H1 (cell line): ENCODE data around the gene SPATA4. TPM values are rescaled to one million over a fixed set of nuclear protein-coding genes. Genes with fewer than 3 reads are reported as not detected.

Experiments
- CTCF ChIA-PET: fragments of 300-600 bp; sonication (Branson Sonifier 250); formaldehyde crosslinking; loops from one replicate; lab custom pipeline; 2021; ENCODE audit not compliant: partially characterized antibody; lab: Charles Lee
- POLR2A ChIA-PET: fragments of 300-600 bp; sonication (Branson Sonifier 250); formaldehyde crosslinking; loops from one replicate; lab custom pipeline; 2021; ENCODE audit warnings: inconsistent platforms; ENCODE audit not compliant: partially characterized antibody; lab: Charles Lee
- DNase-seq, 2 experiments: peaks; one replicate each; pipeline versions ENCODE4 v3.0.0 to v3.0.0-alpha.2; 2010 to 2022; ENCODE audit warnings: low spot score in 2 of 2, low read depth in 1 of 2, mixed read lengths in 1 of 2
- FAIRE-seq: peaks from 2 replicates; lab custom pipeline; 2011; peaks lifted over from hg19 to GRCh38; lab: Jason Lieb, UNC
- H2AFZ ChIP-seq: 2 replicates; pipeline ENCODE4 v1.8.1; 2012; ENCODE audit warnings: low read length, inconsistent platforms
- H2AK5ac ChIP-seq: 2 replicates; pipeline ENCODE4 v1.6.1; 2013; ENCODE audit warnings: low read depth, low read length
- H2BK120ac ChIP-seq: replicated peaks from 2 replicates; pipeline ENCODE3; 2013; ENCODE audit warnings: low read depth, low read length, inconsistent platforms
- H2BK12ac ChIP-seq: 2 replicates; pipeline ENCODE4 v1.6.1; 2013; ENCODE audit warnings: low read depth, low read length
- H2BK15ac ChIP-seq: 2 replicates; pipeline ENCODE4 v1.6.1; 2013; ENCODE audit warnings: low read length
- H2BK20ac ChIP-seq: 2 replicates; pipeline ENCODE4 v1.6.1; 2013; ENCODE audit warnings: low read length
- H2BK5ac ChIP-seq: 2 replicates; pipeline ENCODE4 v1.6.1; 2013; ENCODE audit warnings: low read depth, low read length
- H3K14ac ChIP-seq: 2 replicates; pipeline ENCODE4 v1.6.1; 2013; ENCODE audit warnings: inconsistent platforms; ENCODE audit not compliant: insufficient read length
- H3K18ac ChIP-seq: 2 replicates; pipeline ENCODE4 v1.6.1; 2013; ENCODE audit warnings: low read length; ENCODE audit errors: extremely low read depth
- H3K23ac ChIP-seq: 2 replicates; pipeline ENCODE4 v1.6.1; 2013; ENCODE audit warnings: inconsistent platforms; ENCODE audit not compliant: insufficient read length
- H3K23me2 ChIP-seq: 2 replicates; pipeline ENCODE4 v1.6.1; 2013; ENCODE audit warnings: low read depth, low read length
- H3K27ac ChIP-seq: 2 replicates; pipeline ENCODE4 v1.6.1; 2011; ENCODE audit warnings: low read depth, low read length, inconsistent platforms
- H3K27me3 ChIP-seq, 4 experiments: replicated peaks in 1 of 4; 1 replicate in 1 of 4; 2 replicates in 3 of 4; pipeline versions ENCODE4 v1.6.1 to v1.8.1; 2011 to 2013; ENCODE audit warnings: low read length in 3 of 4, mild to moderate bottlenecking in 3 of 4, inconsistent platforms in 2 of 4, mixed read lengths in 2 of 4, moderate library complexity in 1 of 4; ENCODE audit not compliant: control insufficient read depth in 3 of 4, insufficient read depth in 3 of 4; ENCODE audit errors: extremely low read depth in 1 of 4
- H3K36me3 ChIP-seq, 4 experiments: 2 replicates each; pipeline versions ENCODE4 v1.6.1 to v1.8.1; 2011 to 2013; ENCODE audit warnings: mild to moderate bottlenecking in 4 of 4, low read length in 3 of 4, moderate library complexity in 2 of 4, control low read depth in 1 of 4, inconsistent platforms in 1 of 4; ENCODE audit not compliant: insufficient read depth in 4 of 4, control insufficient read depth in 2 of 4
- H3K4ac ChIP-seq: replicated peaks from 2 replicates; pipeline ENCODE3; 2013; ENCODE audit warnings: low read length, low read depth, mixed read lengths, inconsistent platforms; ENCODE audit not compliant: insufficient read length
- H3K4me1 ChIP-seq, 4 experiments: replicated peaks in 1 of 4; 1 replicate in 1 of 4; 2 replicates in 3 of 4; pipeline versions ENCODE4 v1.6.1 to v1.8.1; 2011 to 2013; ENCODE audit warnings: low read length in 3 of 4, inconsistent platforms in 2 of 4, mixed read lengths in 1 of 4; ENCODE audit not compliant: insufficient read depth in 4 of 4, control insufficient read depth in 3 of 4
- H3K4me2 ChIP-seq, 2 experiments: 2 replicates each; pipeline versions ENCODE4 v1.6.1 to v1.8.1; 2011 to 2013; ENCODE audit warnings: low read depth in 2 of 2, low read length in 2 of 2, control low read depth in 1 of 2, inconsistent platforms in 1 of 2, mild to moderate bottlenecking in 1 of 2; ENCODE audit not compliant: insufficient read depth in 1 of 2
- H3K4me3 ChIP-seq, 4 experiments: fragments of 200-600, 300-600 bp in 1 of 4; sonication (generic), shearing (Covaris generic), sonication (Bioruptor Twin) in 1 of 4; 2 replicates each; pipeline versions ENCODE4 v1.5.1 to v1.8.1; 2011 to 2016; ENCODE audit warnings: low read length in 4 of 4, low read depth in 3 of 4, control low read depth in 2 of 4, inconsistent platforms in 2 of 4, mild to moderate bottlenecking in 2 of 4, mixed read lengths in 1 of 4, moderate library complexity in 1 of 4; ENCODE audit not compliant: insufficient read depth in 2 of 4; ENCODE audit errors: extremely low read depth in 1 of 4
- H3K56ac ChIP-seq: replicated peaks from 2 replicates; pipeline ENCODE3; 2013; ENCODE audit warnings: low read depth, mild to moderate bottlenecking, mixed read lengths, low read length, inconsistent platforms; ENCODE audit not compliant: insufficient read length
- H3K79me1 ChIP-seq: 2 replicates; pipeline ENCODE4 v1.6.1; 2013; ENCODE audit warnings: low read depth, low read length, control low read depth
- H3K79me2 ChIP-seq, 2 experiments: 2 replicates each; pipeline versions ENCODE4 v1.6.1 to v1.8.1; 2012 to 2013; ENCODE audit warnings: low read length in 2 of 2, mild to moderate bottlenecking in 2 of 2, inconsistent platforms in 1 of 2; ENCODE audit not compliant: insufficient read depth in 2 of 2, control insufficient read depth in 1 of 2
- H3K9ac ChIP-seq, 4 experiments: replicated peaks in 1 of 4; 1 replicate in 1 of 4; 2 replicates in 3 of 4; pipeline versions ENCODE4 v1.6.1 to v1.8.1; 2011 to 2013; ENCODE audit warnings: low read depth in 3 of 4, low read length in 3 of 4, control low read depth in 2 of 4, mild to moderate bottlenecking in 2 of 4, moderate library complexity in 2 of 4, inconsistent platforms in 1 of 4; ENCODE audit errors: extremely low read depth in 1 of 4
- H3K9me3 ChIP-seq, 2 experiments: 2 replicates each; pipeline versions ENCODE4 v1.6.1 to v1.8.1; 2012 to 2013; ENCODE audit warnings: mild to moderate bottlenecking in 2 of 2, moderate library complexity in 2 of 2, control low read depth in 1 of 2, inconsistent platforms in 1 of 2, low read depth in 1 of 2, low read length in 1 of 2, mixed read lengths in 1 of 2; ENCODE audit not compliant: insufficient read depth in 2 of 2
- H4K20me1 ChIP-seq, 2 experiments: replicated peaks in 1 of 2; 2 replicates each; pipeline versions ENCODE3 to v1.8.1; 2011 to 2013; ENCODE audit warnings: inconsistent platforms in 2 of 2, low read length in 2 of 2, mild to moderate bottlenecking in 1 of 2; ENCODE audit not compliant: insufficient read depth in 2 of 2, control insufficient read depth in 1 of 2
- H4K5ac ChIP-seq: 2 replicates; pipeline ENCODE4 v1.6.1; 2013; ENCODE audit warnings: low read length, low read depth, mixed read lengths, inconsistent platforms; ENCODE audit not compliant: insufficient read length
- H4K8ac ChIP-seq: 2 replicates; pipeline ENCODE4 v1.8.0; 2013; ENCODE audit warnings: mild to moderate bottlenecking, moderate library complexity, low read length, inconsistent platforms; ENCODE audit not compliant: insufficient read depth; ENCODE audit errors: extremely low read depth
- H4K91ac ChIP-seq: replicated peaks from 2 replicates; pipeline ENCODE3; 2013; ENCODE audit warnings: low read length, mixed read lengths, inconsistent platforms; ENCODE audit not compliant: insufficient read length
- ASH2L ChIP-seq: fragments of 200-600, 300-600 bp; sonication (generic); IDR thresholded peaks from one replicate; pipeline ENCODE4 v1.7.1; 2017; ENCODE audit warnings: low read length
- BCL11A ChIP-seq, 2 experiments: IDR thresholded peaks; one replicate each; pipeline ENCODE4 v1.6.1; 2011; ENCODE audit warnings: low read depth in 2 of 2, low read length in 2 of 2, mild to moderate bottlenecking in 2 of 2
- BRCA1 ChIP-seq: IDR thresholded peaks from 2 replicates; pipeline ENCODE4 v1.6.1; 2012; ENCODE audit warnings: low read depth, low read length, improper control_type of control experiment
- CHD2 ChIP-seq: IDR thresholded peaks from 2 replicates; pipeline ENCODE4 v1.6.1; 2012; ENCODE audit warnings: low read length, improper control_type of control experiment
- EZH2 ChIP-seq: fragments of 200-600 bp; sonication (generic); IDR thresholded peaks from 2 replicates; pipeline ENCODE4 v1.7.1; 2012; ENCODE audit warnings: low read depth, mild to moderate bottlenecking, moderate library complexity, low read length, inconsistent platforms; ENCODE audit not compliant: severe bottlenecking
- KDM4A ChIP-seq: IDR thresholded peaks from one replicate; pipeline ENCODE4 v1.7.1; 2012; ENCODE audit warnings: low read depth, mild to moderate bottlenecking, moderate library complexity, low read length, inconsistent platforms; ENCODE audit not compliant: severe bottlenecking
- RNF2 ChIP-seq: fragments of 200-900, 300-1000 bp; sonication (generic); IDR thresholded peaks from 2 replicates; pipeline ENCODE4 v1.7.1; 2016; ENCODE audit warnings: borderline replicate concordance, low read depth, mild to moderate bottlenecking, antibody characterized with exemption, low read length; ENCODE audit not compliant: poor library complexity, severe bottlenecking; ENCODE audit errors: missing control alignments
- SP4 ChIP-seq: IDR thresholded peaks from 2 replicates; pipeline ENCODE4 v1.6.1; 2012; ENCODE audit warnings: low read length, inconsistent platforms
- TCF12 ChIP-seq: IDR thresholded peaks from 2 replicates; pipeline ENCODE4 v1.6.1; 2011; ENCODE audit warnings: low read depth, mild to moderate bottlenecking, low read length
- TEAD4 ChIP-seq: IDR thresholded peaks from 2 replicates; pipeline ENCODE4 v1.6.1; 2012; ENCODE audit warnings: low read depth, low read length, inconsistent platforms, mixed read lengths
- WGBS, 2 experiments: shearing (Covaris generic) in 1 of 2; methylation state at CpG; one replicate each; pipeline versions ENCODE4 v1.1.6 to v1.1.7; 2013 to 2015; ENCODE audit warnings: low lambda C conversion rate in 2 of 2, mixed read lengths in 2 of 2, inconsistent platforms in 1 of 2, low coverage in 1 of 2, missing lambda C conversion rate in 1 of 2; ENCODE audit not compliant: insufficient replicate concordance in 2 of 2, insufficient coverage in 1 of 2, insufficient read length in 1 of 2; ENCODE audit errors: extremely low coverage in 1 of 2, missing lambda C conversion rate in 1 of 2; 5-methylcytosine and 5-hydroxymethylcytosine counted together
- polyA plus RNA-seq, 7 experiments: library from polyadenylated mRNA; depleted of rRNA in 3 of 7; stranded (reverse) in 5 of 7; unstranded in 2 of 7; fragments of >200 nt in 5 of 7; fragments of 200-250 nt in 2 of 7; gene quantifications; 1 replicate in 5 of 7; 2 replicates in 1 of 7; 4 replicates in 1 of 7; pipeline versions ENCODE4 v1.2.1 to v1.2.3, GENCODE V29; 2011 to 2013; ENCODE audit warnings: missing spikeins in 2 of 7, mixed read lengths in 2 of 7
- total RNA-seq: library from RNA; stranded (reverse); fragmentation: NEBNext Ultra II Directional; extraction: Animal tissue kit (Norgen Biotek cat#: 25700); gene quantifications from 2 replicates; pipeline ENCODE4 v1.2.1, GENCODE V29; 2021
- TF ChIP-seq, protein P1 (sequence below): IDR thresholded peaks from 2 replicates; pipeline ENCODE4 v1.6.1; 2011; ENCODE audit warnings: low read depth, mild to moderate bottlenecking, low read length; ENCODE audit not compliant: insufficient read depth

SPATA4 gene
- total and polyA plus RNA-seq, 2 of the 8 experiments (the other 6 are each of a cell fraction or from before 2014, with no cell fraction given) = not detected

DNA sequence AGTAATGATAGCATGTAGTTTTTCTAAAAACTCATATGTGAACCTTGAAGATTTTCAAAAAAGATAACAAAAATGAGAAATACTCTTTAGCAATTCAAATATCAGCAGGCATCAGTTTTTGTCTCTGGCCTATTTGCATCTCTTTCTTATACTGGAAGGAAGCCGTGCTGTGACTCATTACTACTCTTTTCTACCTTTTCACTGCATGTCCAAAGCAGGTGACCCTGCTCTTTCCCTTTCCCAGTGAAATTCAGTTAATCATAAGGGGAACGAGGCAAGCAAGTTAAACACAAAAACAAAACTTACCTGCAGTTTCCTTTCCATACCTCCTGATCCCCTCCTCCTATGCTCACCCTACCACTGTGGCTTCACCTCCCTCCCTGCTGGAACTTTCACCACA lies 9.3 kb downstream of the SPATA4 start:
- H3K27ac ChIP-seq = peak overlapping the region; percentile 60; the same call in 1 of the 2 replicates
- H2BK12ac ChIP-seq = no peak overlapping the region
- ChIA-PET CTCF (no interaction called here), POLR2A (no interaction called here)
- no peak overlapping the region for H3K56ac ChIP-seq
- no peak overlapping the region for H4K91ac ChIP-seq
- H2BK120ac ChIP-seq = no peak overlapping the region
- FAIRE-seq = peak; percentile 48
- H3K27me3 ChIP-seq = no peaks in the 10 kb centered on the region
- H3K79me2 ChIP-seq = no peaks in the 10 kb centered on the region
- no peaks in the 10 kb centered on the region for H4K20me1 ChIP-seq
- H3K23ac ChIP-seq = no peak overlapping the region
- no peaks in the 10 kb centered on the region for H3K79me1 ChIP-seq
- H3K4ac ChIP-seq = no peak overlapping the region
- H3K18ac ChIP-seq = no peak overlapping the region
- peak overlapping the region; percentile 28 to 44 for H3K4me2 ChIP-seq
- no peak overlapping the region for H2BK5ac ChIP-seq
- 0 out of 2 replicates have a peak overlapping the region, but pooled peaks have one; percentile 55 for H2AFZ ChIP-seq
- H3K36me3 ChIP-seq = no peaks in the 10 kb centered on the region
- H3K23me2 ChIP-seq = no peaks in the 10 kb centered on the region
- TF ChIP-seq CHD2 (no peak), BRCA1 (no peak), RNF2 (no peak), SP4 (no peak), BCL11A (IDR thresholded peaks at IDR 0.05; ENCODE audit: low read depth in 2 of 2, low read length in 2 of 2) (no peak), KDM4A (no peak), EZH2 (no peak), TEAD4 (no peak), ASH2L (no peak), TCF12 (no peak)
- TF ChIP-seq, protein P1, sequence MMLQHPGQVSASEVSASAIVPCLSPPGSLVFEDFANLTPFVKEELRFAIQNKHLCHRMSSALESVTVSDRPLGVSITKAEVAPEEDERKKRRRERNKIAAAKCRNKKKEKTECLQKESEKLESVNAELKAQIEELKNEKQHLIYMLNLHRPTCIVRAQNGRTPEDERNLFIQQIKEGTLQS = no peak
- H3K14ac ChIP-seq = no peak overlapping the region
- no peak for DNase-seq
- peaks cover 2 to 12% (median 7%) of the 10 kb centered on the region in 4 experiments; a peak in 4 of 7 replicates for H3K4me1 ChIP-seq
- H4K8ac ChIP-seq = no peak overlapping the region
- peak overlapping the region; percentile 41 for H4K5ac ChIP-seq
- H2BK15ac ChIP-seq = no peak overlapping the region
- H3K4me3 ChIP-seq = peak overlapping the region in 2 of 4 experiments; percentile 12 to 30; a peak in 1 of 8 replicates
- H3K9ac ChIP-seq = no peak overlapping the region
- 14% methylated on average over 2 of the region's 2 CpGs; no CpG with 5 or more reads in 1 of the 2 experiments for WGBS, 2 experiments
- no peaks in the 10 kb centered on the region for H3K9me3 ChIP-seq
- no peak overlapping the region for H2BK20ac ChIP-seq
- H2AK5ac ChIP-seq = no peak overlapping the region
